SK-N-SH (cell line): Measurements from ENCODE around the gene PRKCG. TPM values are rescaled to one million over a fixed set of nuclear protein-coding genes. Genes with fewer than 3 reads are reported as not detected.

ENCODE experiments used
- CTCF ChIA-PET: fragments of 300-600, 350-600 bp; formaldehyde crosslinking; extraction: SDS; loops from one replicate; lab custom pipeline; 2021; lab: Yijun Ruan, JAX
- POLR2A ChIA-PET: fragments of 350-600 bp; sonication (Branson Sonifier 250); formaldehyde crosslinking; extraction: SDS; loops from one replicate; lab custom pipeline; 2020; ENCODE audit warnings: antibody characterized with exemption, inconsistent platforms; lab: Yijun Ruan, JAX
- DNase-seq: peaks from one replicate; pipeline ENCODE4 v3.0.0; 2012
- H2AFZ ChIP-seq: fragments of 200-600 bp; sonication (generic); 2 replicates; pipeline ENCODE4 v1.8.1; 2016; ENCODE audit warnings: antibody characterized with exemption, mild to moderate bottlenecking, low read depth
- H3F3A ChIP-seq: fragments of 200-600 bp; sonication (generic); replicated peaks from 2 replicates; pipeline ENCODE3; 2016; ENCODE audit warnings: antibody characterized with exemption, mild to moderate bottlenecking; ENCODE audit not compliant: insufficient read depth
- H3K27ac ChIP-seq, 2 experiments: fragments of 200-500 bp in 1 of 2; fragments of 200-600 bp in 1 of 2; sonication (Bioruptor generic) in 1 of 2; sonication (generic), shearing (Covaris generic) in 1 of 2; 2 replicates each; pipeline versions ENCODE4 v1.5.1 to v1.6.1; 2014 to 2016; ENCODE audit warnings: low read depth in 2 of 2, inconsistent platforms in 1 of 2, low read length in 1 of 2, mild to moderate bottlenecking in 1 of 2, mixed read lengths in 1 of 2
- H3K27me3 ChIP-seq: fragments of 200-600 bp; sonication (generic), shearing (Covaris generic); 2 replicates; pipeline ENCODE4 v1.6.1; 2016; ENCODE audit warnings: mixed run types; ENCODE audit not compliant: insufficient read depth
- H3K36me3 ChIP-seq, 2 experiments: fragments of 200-500 bp in 1 of 2; fragments of 200-600 bp in 1 of 2; sonication (Bioruptor generic) in 1 of 2; sonication (generic) in 1 of 2; replicated peaks in 1 of 2; 2 replicates each; pipeline versions ENCODE3 to v1.5.1; 2014 to 2016; ENCODE audit warnings: low read length in 1 of 2, mild to moderate bottlenecking in 1 of 2; ENCODE audit not compliant: insufficient read depth in 2 of 2, control insufficient read depth in 1 of 2
- H3K4me1 ChIP-seq, 2 experiments: fragments of 200-500 bp in 1 of 2; fragments of 200-600 bp in 1 of 2; sonication (Bioruptor generic) in 1 of 2; sonication (generic), shearing (Covaris generic) in 1 of 2; 2 replicates each; pipeline versions ENCODE4 v1.5.1 to v1.6.1; 2014 to 2016; ENCODE audit warnings: low read depth in 1 of 2, low read length in 1 of 2, mixed run types in 1 of 2; ENCODE audit not compliant: insufficient read depth in 2 of 2, control insufficient read depth in 1 of 2
- H3K4me2 ChIP-seq: fragments of 200-600 bp; sonication (generic), shearing (Covaris generic); 2 replicates; pipeline ENCODE4 v1.6.1; 2017; ENCODE audit warnings: mixed run types
- H3K4me3 ChIP-seq, 2 experiments: fragments of 200-500 bp in 1 of 2; fragments of 200-600 bp in 1 of 2; sonication (Bioruptor generic) in 1 of 2; sonication (generic), shearing (Covaris generic) in 1 of 2; 2 replicates each; pipeline versions ENCODE4 v1.5.1 to v1.8.1; 2014 to 2016; ENCODE audit warnings: low read depth in 2 of 2, inconsistent platforms in 1 of 2, low read length in 1 of 2, mild to moderate bottlenecking in 1 of 2, mixed read lengths in 1 of 2, moderate library complexity in 1 of 2
- H3K79me2 ChIP-seq: fragments of 200-600 bp; sonication (generic); 2 replicates; pipeline ENCODE4 v1.8.1; 2017; ENCODE audit warnings: mild to moderate bottlenecking; ENCODE audit not compliant: insufficient read depth
- H3K9ac ChIP-seq: fragments of 200-600 bp; sonication (generic); 2 replicates; pipeline ENCODE4 v1.6.1; 2017; ENCODE audit warnings: mixed run types
- H3K9me2 ChIP-seq: fragments of 200-600 bp; sonication (generic); 2 replicates; pipeline ENCODE4 v1.6.1; 2017; ENCODE audit warnings: mixed run types
- H3K9me3 ChIP-seq: fragments of 200-600 bp; sonication (generic); 2 replicates; pipeline ENCODE4 v1.6.1; 2017; ENCODE audit warnings: mixed run types, mild to moderate bottlenecking, moderate library complexity
- H4K20me1 ChIP-seq: fragments of 200-600 bp; sonication (generic); 2 replicates; pipeline ENCODE4 v1.6.1; 2017; ENCODE audit warnings: mild to moderate bottlenecking, mixed run types; ENCODE audit not compliant: insufficient read depth
- ELF1 ChIP-seq: IDR thresholded peaks from 2 replicates; pipeline ENCODE4 v1.4.0; 2012
- FOXM1 ChIP-seq: IDR thresholded peaks from 2 replicates; pipeline ENCODE4 v1.4.0; 2012; ENCODE audit warnings: low read depth, mild to moderate bottlenecking
- MXI1 ChIP-seq: IDR thresholded peaks from 2 replicates; pipeline ENCODE4 v1.6.1; 2012; ENCODE audit warnings: mild to moderate bottlenecking, low read depth, low read length, improper control_type of control experiment
- POLR2AphosphoS5 ChIP-seq: IDR thresholded peaks from 2 replicates; pipeline ENCODE4 v1.6.1; 2012; ENCODE audit warnings: low read depth, low read length
- SMC3 ChIP-seq: IDR thresholded peaks from 2 replicates; pipeline ENCODE4 v1.6.1; 2012; ENCODE audit warnings: low read depth, low read length, improper control_type of control experiment
- WGBS: methylation state at CpG from one replicate; pipeline ENCODE4 v1.1.6; 2017; ENCODE audit warnings: low lambda C conversion rate; 5-methylcytosine and 5-hydroxymethylcytosine counted together
- polyA plus RNA-seq, 3 experiments: library from polyadenylated mRNA; depleted of rRNA; stranded (reverse); fragments of >200 nt; gene quantifications; 2 replicates each; pipeline ENCODE4 v1.2.3, GENCODE V29; 2012
- TF ChIP-seq, protein P1 (sequence below): IDR thresholded peaks from 2 replicates; pipeline ENCODE4 v1.4.0; 2012; ENCODE audit warnings: low read depth
- TF ChIP-seq, protein P2 (sequence below): IDR thresholded peaks from 2 replicates; pipeline ENCODE4 v1.4.0; 2012; ENCODE audit warnings: low read depth, borderline replicate concordance
- TF ChIP-seq, protein P3 (sequence below): fragments of 200-600 bp; sonication (generic); IDR thresholded peaks from 2 replicates; pipeline ENCODE4 v1.6.1; 2017; ENCODE audit warnings: antibody characterized with exemption, mild to moderate bottlenecking, moderate library complexity

Gene PRKCG
- polyA plus RNA-seq, 1 of the 3 experiments (the other 2 are of a cell fraction) = 0.08 TPM

DNA sequence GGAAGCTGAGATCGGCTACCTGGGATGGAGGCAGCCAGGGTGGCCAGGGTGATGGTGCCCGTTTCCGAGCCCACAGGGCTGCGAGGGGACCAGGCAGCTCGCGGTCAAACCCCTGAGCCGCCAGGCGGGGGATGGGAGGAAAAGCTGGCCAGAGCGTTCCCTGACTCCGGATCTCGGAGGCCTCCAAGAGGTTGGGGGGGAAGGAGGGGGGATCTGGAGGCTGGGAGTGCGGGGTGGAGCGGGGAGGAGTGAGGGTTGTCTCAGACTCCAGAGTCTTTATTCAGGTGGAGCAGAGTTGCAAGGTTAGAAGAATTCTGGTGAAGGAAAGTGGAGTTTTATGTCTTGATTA, 28.1 kb downstream of the PRKCG start:
- Histone ChIP-seq H2AFZ (no peak overlapping the region), H3K4me3 (peak overlapping the region; percentile 82 to 98), H3K9me2 (no peaks in the 10 kb centered on the region), H3K27me3 (peaks cover 8% of the 10 kb centered on the region)
- CTCF ChIA-PET = interaction anchor here (0.6 to 2.8 kb wide), 3 partner anchors 38 to 116 kb away, joined by 3 to 12 read pairs (median 7); no protein-coding TSS in a partner anchor
- WGBS = 9% methylated on average over 9 of the region's 13 CpGs
- TF ChIP-seq, protein P1, sequence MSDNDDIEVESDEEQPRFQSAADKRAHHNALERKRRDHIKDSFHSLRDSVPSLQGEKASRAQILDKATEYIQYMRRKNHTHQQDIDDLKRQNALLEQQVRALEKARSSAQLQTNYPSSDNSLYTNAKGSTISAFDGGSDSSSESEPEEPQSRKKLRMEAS = no peak
- no peak for TF ChIP-seq ELF1
- TF ChIP-seq, protein P2, sequence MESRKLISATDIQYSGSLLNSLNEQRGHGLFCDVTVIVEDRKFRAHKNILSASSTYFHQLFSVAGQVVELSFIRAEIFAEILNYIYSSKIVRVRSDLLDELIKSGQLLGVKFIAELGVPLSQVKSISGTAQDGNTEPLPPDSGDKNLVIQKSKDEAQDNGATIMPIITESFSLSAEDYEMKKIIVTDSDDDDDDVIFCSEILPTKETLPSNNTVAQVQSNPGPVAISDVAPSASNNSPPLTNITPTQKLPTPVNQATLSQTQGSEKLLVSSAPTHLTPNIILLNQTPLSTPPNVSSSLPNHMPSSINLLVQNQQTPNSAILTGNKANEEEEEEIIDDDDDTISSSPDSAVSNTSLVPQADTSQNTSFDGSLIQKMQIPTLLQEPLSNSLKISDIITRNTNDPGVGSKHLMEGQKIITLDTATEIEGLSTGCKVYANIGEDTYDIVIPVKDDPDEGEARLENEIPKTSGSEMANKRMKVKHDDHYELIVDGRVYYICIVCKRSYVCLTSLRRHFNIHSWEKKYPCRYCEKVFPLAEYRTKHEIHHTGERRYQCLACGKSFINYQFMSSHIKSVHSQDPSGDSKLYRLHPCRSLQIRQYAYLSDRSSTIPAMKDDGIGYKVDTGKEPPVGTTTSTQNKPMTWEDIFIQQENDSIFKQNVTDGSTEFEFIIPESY = no peak
- no peak for TF ChIP-seq MXI1
- TF ChIP-seq POLR2AphosphoS5 = no peak
- TF ChIP-seq FOXM1 = no peak
- TF ChIP-seq, all 33 proteins: peak for 0
- peaks cover 0 to 4% of the 10 kb centered on the region in 2 experiments for H3K36me3 ChIP-seq
- peaks cover 7% of the 10 kb centered on the region for H3F3A ChIP-seq
- peak; percentile 78 for DNase-seq
- H3K4me2 ChIP-seq = peak overlapping the region; percentile 91
- peaks cover 0 to 20% of the 10 kb centered on the region in 2 experiments; a peak in 1 of 4 replicates for H3K4me1 ChIP-seq
- peaks cover 22% of the 10 kb centered on the region for H4K20me1 ChIP-seq
- H3K79me2 ChIP-seq = peaks cover 16% of the 10 kb centered on the region
- H3K27ac ChIP-seq = peak overlapping the region in 1 of 2 experiments; percentile 15; a peak in 2 of 4 replicates
- peak overlapping the region; percentile 67 for H3K9ac ChIP-seq
- POLR2A ChIA-PET = no interaction called here
- H3K9me3 ChIP-seq = no peaks in the 10 kb centered on the region

DNA sequence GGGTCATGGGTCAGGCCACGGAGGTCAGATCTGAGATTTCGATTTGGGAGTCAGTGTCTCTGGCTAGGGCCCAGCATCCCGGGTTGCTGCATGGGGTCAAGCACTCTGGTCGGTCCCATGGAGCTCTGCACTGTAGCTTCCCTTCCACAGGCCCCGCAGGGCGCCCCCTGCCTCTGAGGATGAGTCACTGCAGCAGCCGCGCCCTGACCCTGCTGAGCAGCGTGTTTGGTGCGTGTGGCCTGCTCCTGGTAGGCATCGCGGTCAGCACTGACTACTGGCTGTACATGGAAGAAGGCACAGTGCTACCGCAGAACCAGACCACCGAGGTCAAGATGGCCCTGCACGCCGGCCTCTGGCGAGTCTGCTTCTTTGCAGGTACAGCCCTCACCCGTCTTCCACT, 30.7 kb downstream of the PRKCG start:
- WGBS = 92% methylated on average over 12 of the region's 18 CpGs
- Histone ChIP-seq H3K9me2 (no peaks in the 10 kb centered on the region), H3K4me2 (no peak overlapping the region), H3K9ac (no peak overlapping the region), H3F3A (peaks cover 7% of the 10 kb centered on the region), H2AFZ (no peak overlapping the region), H3K9me3 (no peaks in the 10 kb centered on the region), H3K27me3 (no peaks in the 10 kb centered on the region), H3K4me3 (no peak overlapping the region; a peak in 1 of 4 replicates), H3K4me1 (peaks cover 0 to 9% of the 10 kb centered on the region in 2 experiments; a peak in 1 of 4 replicates), H3K36me3 (peaks cover 16 to 22% of the 10 kb centered on the region in 2 experiments), H3K27ac (no peak overlapping the region), H4K20me1 (peaks cover 22% of the 10 kb centered on the region), H3K79me2 (peaks cover 16% of the 10 kb centered on the region)
- ChIA-PET POLR2A (no interaction called here), CTCF (interaction anchor here (0.6 to 2.8 kb wide), 11 partner anchors 16 to 123 kb away, joined by 3 to 12 read pairs (median 3); no protein-coding TSS in a partner anchor)
- peak; percentile 62 for DNase-seq
- TF ChIP-seq, protein P3, sequence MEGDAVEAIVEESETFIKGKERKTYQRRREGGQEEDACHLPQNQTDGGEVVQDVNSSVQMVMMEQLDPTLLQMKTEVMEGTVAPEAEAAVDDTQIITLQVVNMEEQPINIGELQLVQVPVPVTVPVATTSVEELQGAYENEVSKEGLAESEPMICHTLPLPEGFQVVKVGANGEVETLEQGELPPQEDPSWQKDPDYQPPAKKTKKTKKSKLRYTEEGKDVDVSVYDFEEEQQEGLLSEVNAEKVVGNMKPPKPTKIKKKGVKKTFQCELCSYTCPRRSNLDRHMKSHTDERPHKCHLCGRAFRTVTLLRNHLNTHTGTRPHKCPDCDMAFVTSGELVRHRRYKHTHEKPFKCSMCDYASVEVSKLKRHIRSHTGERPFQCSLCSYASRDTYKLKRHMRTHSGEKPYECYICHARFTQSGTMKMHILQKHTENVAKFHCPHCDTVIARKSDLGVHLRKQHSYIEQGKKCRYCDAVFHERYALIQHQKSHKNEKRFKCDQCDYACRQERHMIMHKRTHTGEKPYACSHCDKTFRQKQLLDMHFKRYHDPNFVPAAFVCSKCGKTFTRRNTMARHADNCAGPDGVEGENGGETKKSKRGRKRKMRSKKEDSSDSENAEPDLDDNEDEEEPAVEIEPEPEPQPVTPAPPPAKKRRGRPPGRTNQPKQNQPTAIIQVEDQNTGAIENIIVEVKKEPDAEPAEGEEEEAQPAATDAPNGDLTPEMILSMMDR = peak; percentile 48
- TF ChIP-seq SMC3 = 0 out of 2 replicates have a peak, but pooled peaks have one; percentile 15
- no peak for TF ChIP-seq ELF1
